ENCODE data around the gene FAT1.

- no peak for TF ChIP-seq CTCF (IDR thresholded peaks at IDR 0.05; ENCODE audit: extremely low read depth in 1 of 2, insufficient read depth in 1 of 2, low read depth in 1 of 2, low read length in 2 of 2)
- no peak for TF ChIP-seq MAX (IDR thresholded peaks at IDR 0.05; ENCODE audit: insufficient read depth, insufficient read length)
- TF ChIP-seq POLR2A (IDR thresholded peaks at IDR 0.05; ENCODE audit: low read depth, low read length) = no peak
- no peak for TF ChIP-seq JUN (IDR thresholded peaks at IDR 0.05; ENCODE audit: borderline replicate concordance, insufficient read depth, insufficient read length, low read depth)
- no peak for TF ChIP-seq POLR2AphosphoS5 (IDR thresholded peaks at IDR 0.05; ENCODE audit: insufficient read depth, low read depth, low read length)
- TF ChIP-seq EZH2 (IDR thresholded peaks at IDR 0.05; ENCODE audit: borderline replicate concordance, low read depth, low read length, severe bottlenecking) = no peak
Observed at GRCh38 chr4:186691396-186691795, 32.3 kb downstream of the FAT1 start.
